K562 (cell line): ENCODE data around the gene SLC66A2. TPM values are rescaled to one million over a fixed set of nuclear protein-coding genes. Genes with fewer than 3 reads are reported as not detected.
A peak's percentile ranks its signal among the peaks of the same experiment; 100 is the strongest.

Experiments
- HMG20A ChIP-seq: fragments of 450-650 bp; formaldehyde crosslinking; conservative IDR thresholded peaks from 2 replicates; pipeline ENCODE4 v1.4.0; 2020; ENCODE audit warnings: mild to moderate bottlenecking, mixed read lengths
- KDM1A ChIP-seq, 2 experiments: fragments of 450-650 bp; IDR thresholded peaks; 2 replicates each; pipeline ENCODE4 v1.6.1; 2016; ENCODE audit warnings: mild to moderate bottlenecking in 2 of 2
- SREBF1 ChIP-seq: fragments of 150-350 bp; IDR thresholded peaks from 2 replicates; pipeline ENCODE4 v1.6.1; 2014; ENCODE audit warnings: antibody characterized with exemption, low read depth, low read length, borderline replicate concordance
- ZBTB7A ChIP-seq: IDR thresholded peaks from 2 replicates; pipeline ENCODE4 v1.6.1; 2011; ENCODE audit warnings: low read depth, mild to moderate bottlenecking, low read length, moderate library complexity, borderline replicate concordance; ENCODE audit not compliant: control insufficient read depth
- ZKSCAN1 ChIP-seq: fragments of 150-350 bp; IDR thresholded peaks from 2 replicates; pipeline ENCODE4 v1.6.1; 2016; ENCODE audit warnings: low read depth, low read length
- ZNF436 ChIP-seq: fragments of 250-450, 450-650 bp; sonication (Bioruptor Pico); formaldehyde crosslinking; IDR thresholded peaks from 2 replicates; pipeline ENCODE4 v1.7.0; 2020; ENCODE audit warnings: mild to moderate bottlenecking
- ZNF586 ChIP-seq: fragments of 450-650 bp; formaldehyde crosslinking; conservative IDR thresholded peaks from 2 replicates; pipeline ENCODE4 v1.4.0; 2020; ENCODE audit warnings: mild to moderate bottlenecking, moderate library complexity
- polyA plus RNA-seq, 8 experiments: library from polyadenylated mRNA; depleted of rRNA in 4 of 8; stranded (reverse) in 5 of 8; unstranded in 3 of 8; fragments of >200 nt; fragmentation: Nextera tagmentation in 2 of 8; fragmentation: Illumina TruSeq in 1 of 8; extraction: Ambion mirVana in 2 of 8; extraction: Trizol in 1 of 8; gene quantifications; 2 replicates each; pipeline versions ENCODE4 v1.2.1 to v1.2.3, GENCODE V29; 2011 to 2014; ENCODE audit warnings: inconsistent platforms in 1 of 8, missing spikeins in 1 of 8
- total RNA-seq, 7 experiments: library from RNA; depleted of rRNA in 6 of 7; stranded (reverse); fragments of >200 nt in 6 of 7; fragmentation: Illumina TruSeq in 2 of 7; extraction: Trizol in 2 of 7; gene quantifications; 2 replicates each; pipeline versions ENCODE4 v1.2.1 to v1.2.3, GENCODE V29; 2011 to 2021; ENCODE audit warnings: low replicate concordance in 1 of 7
- TF ChIP-seq, protein P1 (sequence below): fragments of 200-800 bp; sonication (Bioruptor generic); IDR thresholded peaks from 2 replicates; pipeline ENCODE4 v1.6.1; 2017; ENCODE audit warnings: missing genetic modification characterization, missing compliant biosample characterization
- TF ChIP-seq, protein P2 (sequence below): IDR thresholded peaks from 3 replicates; pipeline ENCODE4 v1.6.1; 2011; ENCODE audit warnings: borderline replicate concordance, mild to moderate bottlenecking, moderate library complexity; ENCODE audit not compliant: insufficient read length; ENCODE audit errors: extremely low read depth
- TF ChIP-seq, protein P3 (sequence below): fragments of 250-450 bp; sonication (Bioruptor Pico); IDR thresholded peaks from 2 replicates; pipeline ENCODE4 v1.5.0; 2021
- TF ChIP-seq, protein P4 (sequence below): fragments of 200-800 bp; sonication (Bioruptor generic); IDR thresholded peaks from 2 replicates; pipeline ENCODE4 v1.6.1; 2016; ENCODE audit warnings: missing genetic modification characterization, missing compliant biosample characterization
- TF ChIP-seq, protein P5 (sequence below): fragments of 450-650 bp; formaldehyde crosslinking; IDR thresholded peaks from 2 replicates; pipeline ENCODE4 v1.4.0; 2020; ENCODE audit warnings: mild to moderate bottlenecking, moderate library complexity
- TF ChIP-seq, protein P6 (sequence below): fragments of 250-450 bp; sonication (Bioruptor Pico); IDR thresholded peaks from 2 replicates; pipeline ENCODE4 v1.8.0; 2021; ENCODE audit warnings: moderate library complexity, mild to moderate bottlenecking, inconsistent platforms

Gene SLC66A2
- total and polyA plus RNA-seq, 9 of the 15 experiments (the other 6 are each of a cell fraction or from before 2014, with no cell fraction given), result 0.25 to 17.5 (median 5.6) TPM

DNA sequence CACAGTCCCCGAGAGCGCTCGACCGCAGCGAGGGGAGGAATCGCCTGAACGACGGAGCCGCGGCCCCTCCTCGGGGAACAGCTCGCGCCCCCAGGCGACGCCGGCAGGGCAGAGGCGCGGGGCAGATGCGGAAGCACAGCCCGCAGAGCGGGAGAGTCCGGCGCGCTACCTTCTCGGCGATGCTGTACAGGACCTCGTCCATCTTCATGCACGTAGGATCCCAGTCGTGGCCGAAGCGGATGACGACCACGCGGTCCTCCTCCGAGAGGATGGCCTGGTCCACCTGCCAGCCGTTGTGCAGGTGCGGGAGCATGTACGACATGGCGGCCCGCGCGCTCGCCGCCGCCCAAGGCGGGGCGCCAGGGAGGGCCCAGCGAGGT, 36.6 kb upstream of the SLC66A2 start (continued):
- TF ChIP-seq ZBTB7A (peak; percentile 46; the same call in 1 of the 2 replicates), ZNF436 (CRISPR knock-in tag) (no peak), ZNF586 (CRISPR knock-in tag) (no peak), SREBF1 (no peak), KDM1A (IDR thresholded peaks at IDR 0.05) (no peak), HMG20A (CRISPR knock-in tag) (no peak), ZKSCAN1 (no peak)
- TF ChIP-seq, protein P1, sequence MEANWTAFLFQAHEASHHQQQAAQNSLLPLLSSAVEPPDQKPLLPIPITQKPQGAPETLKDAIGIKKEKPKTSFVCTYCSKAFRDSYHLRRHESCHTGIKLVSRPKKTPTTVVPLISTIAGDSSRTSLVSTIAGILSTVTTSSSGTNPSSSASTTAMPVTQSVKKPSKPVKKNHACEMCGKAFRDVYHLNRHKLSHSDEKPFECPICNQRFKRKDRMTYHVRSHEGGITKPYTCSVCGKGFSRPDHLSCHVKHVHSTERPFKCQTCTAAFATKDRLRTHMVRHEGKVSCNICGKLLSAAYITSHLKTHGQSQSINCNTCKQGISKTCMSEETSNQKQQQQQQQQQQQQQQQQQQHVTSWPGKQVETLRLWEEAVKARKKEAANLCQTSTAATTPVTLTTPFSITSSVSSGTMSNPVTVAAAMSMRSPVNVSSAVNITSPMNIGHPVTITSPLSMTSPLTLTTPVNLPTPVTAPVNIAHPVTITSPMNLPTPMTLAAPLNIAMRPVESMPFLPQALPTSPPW (CRISPR knock-in tag), result peak; percentile 36
- TF ChIP-seq, protein P2, sequence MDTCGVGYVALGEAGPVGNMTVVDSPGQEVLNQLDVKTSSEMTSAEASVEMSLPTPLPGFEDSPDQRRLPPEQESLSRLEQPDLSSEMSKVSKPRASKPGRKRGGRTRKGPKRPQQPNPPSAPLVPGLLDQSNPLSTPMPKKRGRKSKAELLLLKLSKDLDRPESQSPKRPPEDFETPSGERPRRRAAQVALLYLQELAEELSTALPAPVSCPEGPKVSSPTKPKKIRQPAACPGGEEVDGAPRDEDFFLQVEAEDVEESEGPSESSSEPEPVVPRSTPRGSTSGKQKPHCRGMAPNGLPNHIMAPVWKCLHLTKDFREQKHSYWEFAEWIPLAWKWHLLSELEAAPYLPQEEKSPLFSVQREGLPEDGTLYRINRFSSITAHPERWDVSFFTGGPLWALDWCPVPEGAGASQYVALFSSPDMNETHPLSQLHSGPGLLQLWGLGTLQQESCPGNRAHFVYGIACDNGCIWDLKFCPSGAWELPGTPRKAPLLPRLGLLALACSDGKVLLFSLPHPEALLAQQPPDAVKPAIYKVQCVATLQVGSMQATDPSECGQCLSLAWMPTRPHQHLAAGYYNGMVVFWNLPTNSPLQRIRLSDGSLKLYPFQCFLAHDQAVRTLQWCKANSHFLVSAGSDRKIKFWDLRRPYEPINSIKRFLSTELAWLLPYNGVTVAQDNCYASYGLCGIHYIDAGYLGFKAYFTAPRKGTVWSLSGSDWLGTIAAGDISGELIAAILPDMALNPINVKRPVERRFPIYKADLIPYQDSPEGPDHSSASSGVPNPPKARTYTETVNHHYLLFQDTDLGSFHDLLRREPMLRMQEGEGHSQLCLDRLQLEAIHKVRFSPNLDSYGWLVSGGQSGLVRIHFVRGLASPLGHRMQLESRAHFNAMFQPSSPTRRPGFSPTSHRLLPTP, result no peak
- TF ChIP-seq, protein P3, sequence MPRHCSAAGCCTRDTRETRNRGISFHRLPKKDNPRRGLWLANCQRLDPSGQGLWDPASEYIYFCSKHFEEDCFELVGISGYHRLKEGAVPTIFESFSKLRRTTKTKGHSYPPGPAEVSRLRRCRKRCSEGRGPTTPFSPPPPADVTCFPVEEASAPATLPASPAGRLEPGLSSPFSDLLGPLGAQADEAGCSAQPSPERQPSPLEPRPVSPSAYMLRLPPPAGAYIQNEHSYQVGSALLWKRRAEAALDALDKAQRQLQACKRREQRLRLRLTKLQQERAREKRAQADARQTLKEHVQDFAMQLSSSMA (CRISPR knock-in tag), result no peak
- TF ChIP-seq, protein P4, sequence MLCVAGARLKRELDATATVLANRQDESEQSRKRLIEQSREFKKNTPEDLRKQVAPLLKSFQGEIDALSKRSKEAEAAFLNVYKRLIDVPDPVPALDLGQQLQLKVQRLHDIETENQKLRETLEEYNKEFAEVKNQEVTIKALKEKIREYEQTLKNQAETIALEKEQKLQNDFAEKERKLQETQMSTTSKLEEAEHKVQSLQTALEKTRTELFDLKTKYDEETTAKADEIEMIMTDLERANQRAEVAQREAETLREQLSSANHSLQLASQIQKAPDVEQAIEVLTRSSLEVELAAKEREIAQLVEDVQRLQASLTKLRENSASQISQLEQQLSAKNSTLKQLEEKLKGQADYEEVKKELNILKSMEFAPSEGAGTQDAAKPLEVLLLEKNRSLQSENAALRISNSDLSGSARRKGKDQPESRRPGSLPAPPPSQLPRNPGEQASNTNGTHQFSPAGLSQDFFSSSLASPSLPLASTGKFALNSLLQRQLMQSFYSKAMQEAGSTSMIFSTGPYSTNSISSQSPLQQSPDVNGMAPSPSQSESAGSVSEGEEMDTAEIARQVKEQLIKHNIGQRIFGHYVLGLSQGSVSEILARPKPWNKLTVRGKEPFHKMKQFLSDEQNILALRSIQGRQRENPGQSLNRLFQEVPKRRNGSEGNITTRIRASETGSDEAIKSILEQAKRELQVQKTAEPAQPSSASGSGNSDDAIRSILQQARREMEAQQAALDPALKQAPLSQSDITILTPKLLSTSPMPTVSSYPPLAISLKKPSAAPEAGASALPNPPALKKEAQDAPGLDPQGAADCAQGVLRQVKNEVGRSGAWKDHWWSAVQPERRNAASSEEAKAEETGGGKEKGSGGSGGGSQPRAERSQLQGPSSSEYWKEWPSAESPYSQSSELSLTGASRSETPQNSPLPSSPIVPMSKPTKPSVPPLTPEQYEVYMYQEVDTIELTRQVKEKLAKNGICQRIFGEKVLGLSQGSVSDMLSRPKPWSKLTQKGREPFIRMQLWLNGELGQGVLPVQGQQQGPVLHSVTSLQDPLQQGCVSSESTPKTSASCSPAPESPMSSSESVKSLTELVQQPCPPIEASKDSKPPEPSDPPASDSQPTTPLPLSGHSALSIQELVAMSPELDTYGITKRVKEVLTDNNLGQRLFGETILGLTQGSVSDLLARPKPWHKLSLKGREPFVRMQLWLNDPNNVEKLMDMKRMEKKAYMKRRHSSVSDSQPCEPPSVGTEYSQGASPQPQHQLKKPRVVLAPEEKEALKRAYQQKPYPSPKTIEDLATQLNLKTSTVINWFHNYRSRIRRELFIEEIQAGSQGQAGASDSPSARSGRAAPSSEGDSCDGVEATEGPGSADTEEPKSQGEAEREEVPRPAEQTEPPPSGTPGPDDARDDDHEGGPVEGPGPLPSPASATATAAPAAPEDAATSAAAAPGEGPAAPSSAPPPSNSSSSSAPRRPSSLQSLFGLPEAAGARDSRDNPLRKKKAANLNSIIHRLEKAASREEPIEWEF (CRISPR knock-in tag), result no peak
- TF ChIP-seq, protein P5, sequence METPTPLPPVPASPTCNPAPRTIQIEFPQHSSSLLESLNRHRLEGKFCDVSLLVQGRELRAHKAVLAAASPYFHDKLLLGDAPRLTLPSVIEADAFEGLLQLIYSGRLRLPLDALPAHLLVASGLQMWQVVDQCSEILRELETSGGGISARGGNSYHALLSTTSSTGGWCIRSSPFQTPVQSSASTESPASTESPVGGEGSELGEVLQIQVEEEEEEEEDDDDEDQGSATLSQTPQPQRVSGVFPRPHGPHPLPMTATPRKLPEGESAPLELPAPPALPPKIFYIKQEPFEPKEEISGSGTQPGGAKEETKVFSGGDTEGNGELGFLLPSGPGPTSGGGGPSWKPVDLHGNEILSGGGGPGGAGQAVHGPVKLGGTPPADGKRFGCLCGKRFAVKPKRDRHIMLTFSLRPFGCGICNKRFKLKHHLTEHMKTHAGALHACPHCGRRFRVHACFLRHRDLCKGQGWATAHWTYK (CRISPR knock-in tag), result no peak
- TF ChIP-seq, protein P6, sequence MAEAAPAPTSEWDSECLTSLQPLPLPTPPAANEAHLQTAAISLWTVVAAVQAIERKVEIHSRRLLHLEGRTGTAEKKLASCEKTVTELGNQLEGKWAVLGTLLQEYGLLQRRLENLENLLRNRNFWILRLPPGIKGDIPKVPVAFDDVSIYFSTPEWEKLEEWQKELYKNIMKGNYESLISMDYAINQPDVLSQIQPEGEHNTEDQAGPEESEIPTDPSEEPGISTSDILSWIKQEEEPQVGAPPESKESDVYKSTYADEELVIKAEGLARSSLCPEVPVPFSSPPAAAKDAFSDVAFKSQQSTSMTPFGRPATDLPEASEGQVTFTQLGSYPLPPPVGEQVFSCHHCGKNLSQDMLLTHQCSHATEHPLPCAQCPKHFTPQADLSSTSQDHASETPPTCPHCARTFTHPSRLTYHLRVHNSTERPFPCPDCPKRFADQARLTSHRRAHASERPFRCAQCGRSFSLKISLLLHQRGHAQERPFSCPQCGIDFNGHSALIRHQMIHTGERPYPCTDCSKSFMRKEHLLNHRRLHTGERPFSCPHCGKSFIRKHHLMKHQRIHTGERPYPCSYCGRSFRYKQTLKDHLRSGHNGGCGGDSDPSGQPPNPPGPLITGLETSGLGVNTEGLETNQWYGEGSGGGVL (CRISPR knock-in tag), result no peak
